KMS-11 (cell line): ENCODE data around the gene ZFHX2.

Experiments
- H2AFZ ChIP-seq: fragments of 200-600 bp; sonication (generic); 2 replicates; pipeline ENCODE4 v1.6.1; 2016; ENCODE audit warnings: antibody characterized with exemption, mixed run types, low read depth
- H3K27ac ChIP-seq: fragments of 200-600 bp; sonication (generic); 2 replicates; pipeline ENCODE4 v1.6.1; 2016; ENCODE audit warnings: mild to moderate bottlenecking, mixed run types
- H3K27me3 ChIP-seq: fragments of 200-600 bp; sonication (generic); 2 replicates; pipeline ENCODE4 v1.6.1; 2017; ENCODE audit warnings: mild to moderate bottlenecking, low read depth, mixed run types, moderate library complexity; ENCODE audit not compliant: insufficient read depth
- H3K36me3 ChIP-seq: fragments of 200-600 bp; sonication (generic); 2 replicates; pipeline ENCODE4 v1.6.1; 2017; ENCODE audit warnings: mild to moderate bottlenecking, mixed run types; ENCODE audit not compliant: insufficient read depth
- H3K4me1 ChIP-seq: fragments of 200-600 bp; sonication (generic); 2 replicates; pipeline ENCODE4 v1.6.1; 2016; ENCODE audit warnings: mild to moderate bottlenecking, low read depth, mixed run types; ENCODE audit not compliant: poor library complexity, severe bottlenecking
- H3K4me2 ChIP-seq: fragments of 200-600 bp; sonication (generic); 2 replicates; pipeline ENCODE4 v1.7.0; 2016; ENCODE audit warnings: mild to moderate bottlenecking, mixed run types
- H3K4me3 ChIP-seq: fragments of 200-600 bp; sonication (generic); IDR thresholded peaks from 2 replicates; pipeline ENCODE4 v1.6.1; 2017; ENCODE audit warnings: low read depth, low read length, mixed read lengths; ENCODE audit not compliant: insufficient read depth
- H3K79me2 ChIP-seq: fragments of 200-600 bp; sonication (generic); 2 replicates; pipeline ENCODE4 v1.6.1; 2016; ENCODE audit warnings: low read depth, mixed run types; ENCODE audit not compliant: insufficient read depth
- H3K9ac ChIP-seq: fragments of 200-600 bp; sonication (generic); 2 replicates; pipeline ENCODE4 v1.6.1; 2016; ENCODE audit warnings: mild to moderate bottlenecking, mixed run types
- H4K20me1 ChIP-seq: fragments of 200-600 bp; sonication (generic); 2 replicates; pipeline ENCODE4 v1.6.1; 2016; ENCODE audit warnings: mild to moderate bottlenecking, mixed run types; ENCODE audit not compliant: insufficient read depth
- CTCF ChIP-seq: fragments of 200-600 bp; sonication (generic); conservative IDR thresholded peaks from 2 replicates; pipeline ENCODE4 v1.6.1; 2017; ENCODE audit warnings: low read depth, mild to moderate bottlenecking, antibody characterized with exemption, low read length, moderate library complexity, mixed read lengths

ZFHX2 gene

GRCh38 chr14:23513818-23514643 is 37.5 kb downstream of the ZFHX2 start:
- Histone ChIP-seq H3K9ac (no peak overlapping the region), H4K20me1 (no peaks in the 10 kb centered on the region), H3K4me2 (no peak overlapping the region), H3K4me1 (no peaks in the 10 kb centered on the region), H3K36me3 (no peaks in the 10 kb centered on the region), H3K79me2 (no peaks in the 10 kb centered on the region), H2AFZ (no peak overlapping the region), H3K27ac (no peak overlapping the region), H3K4me3 (no peak overlapping the region), H3K27me3 (no peaks in the 10 kb centered on the region)
- no peak for TF ChIP-seq CTCF

- Histone ChIP-seq H3K27ac (no peak overlapping the region), H3K79me2 (no peaks in the 10 kb centered on the region), H2AFZ (no peak overlapping the region), H3K4me1 (no peaks in the 10 kb centered on the region), H3K4me2 (no peak overlapping the region), H3K9ac (no peak overlapping the region), H3K27me3 (no peaks in the 10 kb centered on the region), H3K4me3 (no peak overlapping the region), H3K36me3 (no peaks in the 10 kb centered on the region), H4K20me1 (no peaks in the 10 kb centered on the region)
- no peak for TF ChIP-seq CTCF
Observed at GRCh38 chr14:23513005-23513817, 38.4 kb downstream of the ZFHX2 start.

GRCh38 chr14:23512156-23512555 is 39.4 kb downstream of the ZFHX2 start:
- no peak overlapping the region for H3K9ac ChIP-seq
- H3K4me1 ChIP-seq = no peaks in the 10 kb centered on the region
- no peaks in the 10 kb centered on the region for H3K27me3 ChIP-seq
- no peak overlapping the region for H3K4me3 ChIP-seq
- H3K27ac ChIP-seq = no peak overlapping the region
- no peaks in the 10 kb centered on the region for H4K20me1 ChIP-seq
- no peaks in the 10 kb centered on the region for H3K36me3 ChIP-seq
- no peak overlapping the region for H2AFZ ChIP-seq
- no peak overlapping the region for H3K4me2 ChIP-seq
- H3K79me2 ChIP-seq = no peaks in the 10 kb centered on the region
- TF ChIP-seq CTCF = no peak

DNA sequence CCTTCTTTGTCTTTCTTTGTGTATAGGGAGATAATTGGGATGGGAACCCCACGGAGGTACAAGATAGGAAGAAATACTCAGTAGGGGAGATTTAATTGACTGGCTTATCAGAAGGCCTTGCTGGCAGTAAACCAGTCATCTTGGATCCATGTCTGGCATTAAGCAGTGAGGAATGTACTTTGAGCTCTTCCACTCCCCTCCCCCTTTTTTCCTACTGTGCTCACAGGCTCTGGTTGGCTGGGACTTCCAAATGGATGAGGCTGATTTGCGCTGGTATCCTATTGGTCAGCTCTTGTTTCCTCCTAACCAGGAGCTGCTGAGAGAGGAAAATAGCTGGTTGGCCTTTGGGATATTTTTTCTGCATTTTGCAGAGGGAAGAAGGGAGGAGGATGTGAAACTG is 57.3 kb downstream of the ZFHX2 start:
- Histone ChIP-seq H3K9ac (no peak overlapping the region), H4K20me1 (no peaks in the 10 kb centered on the region)
- no peak for TF ChIP-seq CTCF

More for the DNA sequence above, 57.3 kb downstream of the ZFHX2 start:
- Histone ChIP-seq H3K4me3 (no peak overlapping the region), H3K27ac (no peak overlapping the region), H3K79me2 (no peaks in the 10 kb centered on the region), H3K4me1 (no peaks in the 10 kb centered on the region), H3K36me3 (no peaks in the 10 kb centered on the region), H2AFZ (no peak overlapping the region), H3K27me3 (no peaks in the 10 kb centered on the region), H3K4me2 (no peak overlapping the region)
